ENCODE measurements around the gene LRP8. TPM values are rescaled to one million over a fixed set of nuclear protein-coding genes. Genes with fewer than 3 reads are reported as not detected.

LRP8 gene
- total RNA-seq, 1 donor from 2014 or later: 43.5 TPM

DNA sequence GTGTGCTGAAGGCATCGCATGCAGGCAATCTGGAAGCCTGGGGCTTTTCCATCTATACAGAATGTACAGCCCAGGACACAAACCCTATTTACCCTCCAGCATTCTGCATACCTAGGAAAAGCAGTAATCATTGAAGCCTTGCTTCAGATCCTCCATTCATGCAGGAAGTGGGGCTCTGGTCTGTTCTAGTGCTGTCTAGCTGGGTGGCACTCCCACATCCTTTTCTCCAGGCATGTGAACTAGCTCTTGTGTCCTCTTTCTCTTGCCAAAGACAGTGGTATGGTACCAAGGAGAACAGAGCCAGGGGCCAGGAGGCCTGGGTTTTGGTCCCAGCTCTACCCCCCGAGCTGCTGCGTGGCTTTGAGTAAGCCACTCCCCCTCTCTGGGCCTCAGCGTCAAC, 21.7 kb downstream of the LRP8 start:
- DNase-seq (ENCODE audit: low read depth, low spot score): no peak

- no peak for DNase-seq (ENCODE audit: low read depth, low spot score)
These were observed 22.2 kb downstream of the LRP8 start for GRCh38 chr1:53305650-53306049.

DNA sequence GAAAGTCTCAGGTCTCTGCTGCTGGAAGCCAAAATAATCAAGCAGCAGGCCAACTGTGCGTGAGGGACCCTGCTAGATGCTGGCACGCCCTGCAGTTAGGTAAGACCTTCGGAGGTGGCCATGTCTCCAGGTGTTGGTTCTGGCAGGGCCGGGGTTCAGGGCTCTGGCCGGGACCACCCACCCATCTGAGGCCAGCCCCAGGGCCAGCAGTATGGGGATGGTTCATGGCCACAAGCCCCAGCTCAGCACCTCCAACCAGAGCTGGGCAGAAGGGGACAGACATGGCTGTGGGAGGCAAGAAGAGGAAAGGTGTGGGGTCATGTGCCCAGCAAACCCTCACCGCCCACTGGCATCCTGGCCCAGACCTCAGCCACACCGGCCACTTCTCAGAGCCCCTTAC, 23.3 kb downstream of the LRP8 start:
- no peak for DNase-seq (ENCODE audit: low read depth, low spot score)

- no peak for DNase-seq (ENCODE audit: low read depth, low spot score)
These were observed 23.9 kb downstream of the LRP8 start for GRCh38 chr1:53303726-53304515.

DNA sequence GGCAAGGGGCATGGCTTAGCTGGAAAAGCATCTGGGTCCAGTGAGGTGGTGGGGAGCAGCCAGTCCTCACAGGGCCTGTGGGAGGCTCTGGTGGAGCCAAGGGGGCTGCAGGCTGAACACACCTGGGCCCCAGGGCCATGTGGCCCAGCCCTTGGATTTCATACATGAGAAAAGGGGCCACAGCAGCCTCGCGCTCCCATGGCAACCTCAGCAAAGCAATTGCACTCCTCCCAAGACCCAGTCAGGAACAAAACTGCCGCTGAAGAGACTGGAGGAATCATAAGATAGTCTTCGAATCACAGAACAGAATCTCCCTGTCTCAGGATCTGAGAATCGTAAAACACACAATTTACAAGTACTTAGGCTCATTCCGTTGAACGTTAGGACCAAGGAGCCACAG, 24.6 kb downstream of the LRP8 start:
- DNase-seq (ENCODE audit: low read depth, low spot score): no peak

DNA sequence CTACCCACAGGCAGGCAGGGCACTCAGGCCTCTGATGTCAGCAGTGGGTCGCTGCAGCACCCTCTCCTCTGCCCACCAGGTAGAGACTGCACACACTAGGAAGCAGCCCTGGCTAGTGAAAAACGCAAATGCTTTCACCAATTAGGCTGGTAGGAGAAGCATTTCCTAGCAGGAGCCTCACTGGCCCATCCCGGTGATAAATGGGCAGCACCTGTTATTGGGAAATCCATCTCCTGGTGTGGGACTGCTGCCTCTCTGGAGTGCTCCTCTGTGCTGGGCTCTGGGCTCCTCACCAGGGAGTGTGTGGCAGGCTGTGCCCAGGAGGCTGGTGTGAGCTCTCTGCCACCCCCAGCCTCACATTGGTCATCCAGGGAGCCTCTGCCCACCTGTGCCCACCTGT, 28.6 kb downstream of the LRP8 start:
- no peak for DNase-seq (ENCODE audit: low read depth, low spot score)

GRCh38 chr1:53298045-53298637, 29.7 kb downstream of the LRP8 start:
- no peak for DNase-seq (ENCODE audit: low read depth, low spot score)

DNA sequence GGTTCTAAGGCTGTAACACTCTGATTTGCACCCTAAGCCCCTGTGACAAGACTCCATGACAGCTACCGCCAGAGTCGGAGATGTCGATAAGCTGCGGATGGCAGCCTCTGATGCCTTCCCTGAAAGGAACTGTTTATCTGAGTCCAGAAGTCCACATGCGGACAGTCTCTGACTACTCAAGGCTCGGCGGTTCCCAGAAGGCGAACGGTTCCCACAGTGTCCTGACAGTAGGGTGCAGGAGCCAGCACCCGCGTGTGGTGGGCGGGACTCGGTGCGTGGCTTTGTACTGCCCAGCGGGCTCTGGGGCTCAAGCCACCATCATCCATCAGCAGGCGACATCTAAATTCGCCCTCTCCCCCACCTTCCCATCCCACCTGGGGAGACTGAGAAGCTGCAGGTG, 30.7 kb downstream of the LRP8 start:
- DNase-seq (ENCODE audit: low read depth, low spot score): no peak

- no peak for DNase-seq (ENCODE audit: low read depth, low spot score)
These were observed 31.6 kb downstream of the LRP8 start for GRCh38 chr1:53296117-53296749.

DNA sequence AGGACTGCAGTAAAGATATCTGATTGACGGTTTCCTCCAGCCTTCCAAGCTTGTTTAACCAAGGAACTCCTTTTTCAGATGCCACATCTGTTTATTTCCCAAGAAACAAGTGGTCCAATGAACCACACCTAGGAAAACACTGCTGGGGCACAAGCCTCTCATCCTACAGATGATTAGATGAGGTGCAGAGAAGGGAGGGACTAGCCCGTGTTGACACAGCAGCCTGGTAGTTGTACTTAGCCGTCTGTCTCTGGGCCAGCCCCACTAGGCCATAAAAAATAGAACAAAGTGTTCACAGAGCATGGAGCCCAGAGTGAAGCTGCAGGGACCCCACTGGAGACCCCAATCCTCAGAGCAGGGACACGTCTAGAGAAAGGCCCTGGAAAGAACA, 32.1 kb downstream of the LRP8 start:
- DNase-seq (ENCODE audit: low read depth, low spot score): no peak

GRCh38 chr1:53295295-53295694, 32.6 kb downstream of the LRP8 start:
- DNase-seq (ENCODE audit: low read depth, low spot score): no peak

- DNase-seq (ENCODE audit: low read depth, low spot score): no peak
These were observed 33.3 kb downstream of the LRP8 start for GRCh38 chr1:53294567-53294966.

DNA sequence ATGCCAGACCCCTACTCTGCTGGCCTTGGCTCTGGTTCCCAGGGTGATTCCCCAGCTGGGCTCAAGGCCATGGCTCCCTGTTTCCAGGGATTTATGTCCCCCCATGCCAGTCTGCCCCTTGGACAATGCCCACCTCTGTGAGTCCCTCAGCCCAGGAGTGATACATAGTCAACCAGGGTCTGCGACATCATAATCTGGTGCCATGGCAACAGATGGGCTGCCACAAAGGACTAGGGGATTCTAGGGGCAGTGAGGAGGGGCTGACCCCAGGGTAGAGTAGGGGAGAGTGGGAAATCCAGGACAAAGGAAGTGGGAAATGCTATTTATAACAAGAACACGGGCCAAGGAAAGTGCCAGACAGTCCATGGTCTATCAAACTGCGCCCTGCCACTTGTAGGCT, 33.8 kb downstream of the LRP8 start:
- DNase-seq (ENCODE audit: low read depth, low spot score): no peak

DNA sequence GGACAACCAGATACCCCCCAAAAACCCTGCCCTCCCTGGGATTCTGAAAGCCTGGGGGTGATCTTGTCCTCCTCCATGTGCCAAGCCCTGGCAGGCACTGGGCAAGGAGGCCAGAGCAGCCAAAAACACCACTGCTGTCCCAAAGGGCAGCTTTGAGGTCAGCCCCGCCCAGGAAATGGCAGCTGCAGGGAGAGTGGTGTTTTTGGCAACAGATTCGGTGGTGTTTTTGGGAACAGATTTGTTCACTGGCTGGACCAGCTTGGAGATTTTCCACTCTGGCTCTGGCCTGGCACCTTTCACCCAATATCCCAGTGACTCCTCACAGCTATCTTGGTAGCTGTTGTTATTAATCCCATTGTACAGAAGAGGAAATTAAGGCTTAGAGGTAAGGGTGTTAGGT, 34.7 kb downstream of the LRP8 start:
- DNase-seq (ENCODE audit: low read depth, low spot score): no peak

DNA sequence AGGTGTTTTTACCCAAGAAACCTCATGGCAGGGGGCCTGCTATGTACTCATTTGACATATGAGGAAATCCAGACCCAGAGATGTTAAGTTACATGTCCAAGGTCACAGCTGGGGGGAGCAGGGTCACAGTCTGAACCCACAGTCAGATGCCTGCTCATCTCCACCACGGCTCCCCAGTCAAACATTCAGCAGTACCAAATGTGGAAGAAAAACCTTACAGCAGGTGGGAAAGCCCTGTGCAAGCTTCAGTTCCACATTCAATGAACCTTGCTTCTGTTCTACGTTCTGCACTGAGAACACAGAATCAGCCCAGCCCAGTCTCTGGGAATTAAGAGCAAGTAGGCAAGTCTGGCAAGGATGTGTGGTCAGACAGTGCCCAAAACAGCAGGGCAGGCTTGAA, 35.2 kb downstream of the LRP8 start:
- no peak for DNase-seq (ENCODE audit: low read depth, low spot score)

- no peak for DNase-seq (ENCODE audit: low read depth, low spot score)
These were observed 36.3 kb downstream of the LRP8 start for GRCh38 chr1:53291574-53291973.

GRCh38 chr1:53288790-53289429, 39.0 kb downstream of the LRP8 start:
- DNase-seq (ENCODE audit: low read depth, low spot score): no peak

DNA sequence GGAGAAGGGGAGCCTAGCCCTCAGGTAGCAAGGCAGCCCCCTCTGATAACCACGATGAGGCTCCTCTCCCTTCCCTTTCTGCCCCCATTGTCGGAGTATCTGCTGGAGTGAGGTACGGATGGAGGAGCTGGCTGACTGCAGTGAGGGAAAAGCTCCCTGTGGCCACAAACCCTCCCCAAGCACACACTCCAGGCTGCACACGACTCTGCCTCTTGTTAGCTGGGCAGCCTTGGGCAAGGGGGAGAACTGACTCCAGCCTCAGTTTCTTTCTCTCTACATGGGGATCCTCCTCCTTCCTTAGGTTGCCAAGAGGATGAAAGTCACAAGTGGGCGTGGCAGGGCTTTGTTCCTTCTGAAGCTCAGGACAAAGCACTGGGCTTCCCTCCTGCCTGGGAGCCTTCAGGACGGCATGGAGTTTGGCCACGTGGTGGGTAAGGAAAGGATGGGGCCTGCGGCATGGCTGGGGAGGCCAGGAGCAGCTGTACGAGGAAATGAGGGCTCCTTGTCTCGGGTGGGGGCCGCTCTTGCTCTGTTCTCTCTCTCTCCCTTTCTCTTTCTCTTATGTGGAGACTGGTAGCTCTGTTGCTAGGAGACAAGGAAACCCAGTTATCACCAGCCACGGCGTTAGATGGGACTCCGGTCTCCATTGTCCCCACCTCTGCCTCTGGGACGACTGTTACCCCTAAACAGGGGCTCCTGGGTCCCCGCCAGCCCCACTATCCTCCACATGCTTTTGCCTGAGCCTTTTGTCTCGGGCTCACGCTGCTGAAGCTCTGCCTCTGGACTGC, 39.7 kb downstream of the LRP8 start:
- no peak for DNase-seq (ENCODE audit: low read depth, low spot score)

GRCh38 chr1:53286955-53287354, 40.9 kb downstream of the LRP8 start:
- no peak for DNase-seq (ENCODE audit: low read depth, low spot score)

GRCh38 chr1:53285969-53286760, 41.7 kb downstream of the LRP8 start:
- DNase-seq (ENCODE audit: low read depth, low spot score): no peak

DNA sequence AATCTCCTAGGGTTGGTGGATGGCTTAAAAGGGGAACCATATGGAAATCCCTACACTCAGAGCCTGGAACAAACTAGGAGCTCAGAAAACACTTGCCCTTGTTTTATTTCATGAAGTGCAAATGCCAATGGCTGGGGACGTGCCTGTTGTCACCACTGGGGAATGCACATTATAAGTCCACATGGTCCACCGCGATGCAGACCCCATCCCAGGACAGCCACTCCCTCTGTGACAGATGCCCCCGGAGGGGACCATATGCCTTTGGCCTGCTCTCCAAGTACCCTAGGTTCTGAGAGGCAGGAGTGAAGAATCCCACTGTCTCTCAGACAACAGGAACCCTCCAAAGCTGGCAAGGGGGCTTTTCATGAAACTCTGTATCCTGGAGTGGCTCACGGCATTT, 42.3 kb downstream of the LRP8 start:
- no peak for DNase-seq (ENCODE audit: low read depth, low spot score)
